ENCODE results near the gene DUSP8.

The DUSP8 gene

GRCh38 chr11:1532014-1532586, 40.0 kb downstream of the DUSP8 start:
- DNase-seq (ENCODE audit: low read depth) = no peak

- no peak for DNase-seq (ENCODE audit: low read depth)
Observed at GRCh38 chr11:1531449-1532013, 40.5 kb downstream of the DUSP8 start.

- no peak for DNase-seq (ENCODE audit: low read depth)
Observed at GRCh38 chr11:1530686-1531448, 41.2 kb downstream of the DUSP8 start.

- DNase-seq (ENCODE audit: low read depth) = no peak
Observed at GRCh38 chr11:1529774-1530173, 42.3 kb downstream of the DUSP8 start.

GRCh38 chr11:1529286-1529685, 42.8 kb downstream of the DUSP8 start:
- no peak for DNase-seq (ENCODE audit: low read depth)

- DNase-seq (ENCODE audit: low read depth) = no peak
Observed at GRCh38 chr11:1528710-1529109, 43.4 kb downstream of the DUSP8 start.

- no peak for DNase-seq (ENCODE audit: low read depth)
Observed at GRCh38 chr11:1526785-1527184, 45.3 kb downstream of the DUSP8 start.

GRCh38 chr11:1523779-1524178, 48.3 kb downstream of the DUSP8 start:
- no peak for DNase-seq (ENCODE audit: low read depth)

- DNase-seq (ENCODE audit: low read depth) = no peak
Observed at GRCh38 chr11:1523077-1523476, 49.0 kb downstream of the DUSP8 start.

GRCh38 chr11:1522081-1522424, 50.0 kb downstream of the DUSP8 start:
- no peak for DNase-seq (ENCODE audit: low read depth)

- no peak for DNase-seq (ENCODE audit: low read depth)
Observed at GRCh38 chr11:1521382-1522080, 50.5 kb downstream of the DUSP8 start.

GRCh38 chr11:1520663-1521267, 51.3 kb downstream of the DUSP8 start:
- DNase-seq (ENCODE audit: low read depth) = no peak

- DNase-seq (ENCODE audit: low read depth) = no peak
Observed at GRCh38 chr11:1520209-1520662, 51.8 kb downstream of the DUSP8 start.

GRCh38 chr11:1519028-1520010, 52.8 kb downstream of the DUSP8 start:
- no peak for DNase-seq (ENCODE audit: low read depth)

GRCh38 chr11:1518301-1518700, 53.8 kb downstream of the DUSP8 start:
- no peak for DNase-seq (ENCODE audit: low read depth)

- no peak for DNase-seq (ENCODE audit: low read depth)
Observed at GRCh38 chr11:1517117-1518005, 54.7 kb downstream of the DUSP8 start.

- DNase-seq (ENCODE audit: low read depth) = no peak
Observed at GRCh38 chr11:1516273-1517067, 55.6 kb downstream of the DUSP8 start.

GRCh38 chr11:1515082-1516060, 56.7 kb downstream of the DUSP8 start:
- peak; percentile 52 for DNase-seq (ENCODE audit: low read depth)

Data from stimulated activated CD8-positive, alpha-beta memory T cell treated with anti-CD3 and anti-CD28 coated beads, Interleukin-12 subunit alpha, Interleukin-12 subunit beta, amount 100 ng/mL, for 1 hour (primary cell).